Liver (tissue), 9 donors: Measurements from ENCODE around the gene ZNF697. TPM values are rescaled to one million over a fixed set of nuclear protein-coding genes. Genes with fewer than 3 reads are reported as not detected.

Source experiments
- DNase-seq: peaks from one replicate; pipeline ENCODE4 v3.0.0-alpha.2; 2017; ENCODE audit warnings: low spot score
- H3K27ac ChIP-seq, 2 donors: one replicate each; pipeline ENCODE4 v1.7.0; 2013; ENCODE audit warnings: inconsistent platforms in 2 of 2, low read length in 2 of 2, control low read depth in 1 of 2, low read depth in 1 of 2, mild to moderate bottlenecking in 1 of 2
- H3K27me3 ChIP-seq, 4 donors: one replicate each; pipeline versions ENCODE4 v1.6.1 to v1.7.0; 2013; ENCODE audit warnings: low read length in 3 of 4, inconsistent platforms in 1 of 4, mild to moderate bottlenecking in 1 of 4, moderate library complexity in 1 of 4; ENCODE audit not compliant: control insufficient read depth in 4 of 4, insufficient read depth in 4 of 4
- H3K36me3 ChIP-seq, 4 donors: one replicate each; pipeline versions ENCODE4 v1.6.1 to v1.7.0; 2013; ENCODE audit warnings: low read length in 3 of 4, mild to moderate bottlenecking in 3 of 4, low read depth in 1 of 4, moderate library complexity in 1 of 4; ENCODE audit not compliant: control insufficient read depth in 4 of 4, insufficient read depth in 3 of 4
- H3K4me1 ChIP-seq, 4 donors: one replicate each; pipeline versions ENCODE4 v1.6.1 to v1.7.0; 2013; ENCODE audit warnings: low read length in 3 of 4, mild to moderate bottlenecking in 3 of 4, moderate library complexity in 1 of 4; ENCODE audit not compliant: control insufficient read depth in 4 of 4, insufficient read depth in 4 of 4
- H3K4me3 ChIP-seq, 3 donors: one replicate each; pipeline versions ENCODE4 v1.6.1 to v1.7.0; 2013; ENCODE audit warnings: low read length in 3 of 3, control low read depth in 1 of 3, low read depth in 1 of 3, mild to moderate bottlenecking in 1 of 3
- H3K9ac ChIP-seq, 2 donors: one replicate each; pipeline ENCODE4 v1.7.0; 2013; ENCODE audit warnings: low read length in 2 of 2, mild to moderate bottlenecking in 2 of 2, moderate library complexity in 2 of 2, control low read depth in 1 of 2, low read depth in 1 of 2
- H3K9me3 ChIP-seq, 4 donors: one replicate each; pipeline versions ENCODE4 v1.6.1 to v1.7.0; 2013; ENCODE audit warnings: low read length in 3 of 4; ENCODE audit not compliant: control insufficient read depth in 4 of 4
- CTCF ChIP-seq: fragments of 150-350 bp; IDR thresholded peaks from 2 replicates; pipeline ENCODE4 v1.5.1; 2017; ENCODE audit warnings: improper control_type of control experiment, low read depth, low read length; ENCODE audit not compliant: missing input control
- EGR1 ChIP-seq, 2 donors: IDR thresholded peaks; 2 replicates each; pipeline ENCODE4 v1.6.1; 2016 to 2018; ENCODE audit warnings: antibody characterized with exemption in 2 of 2, low read depth in 2 of 2
- FOXA1 ChIP-seq: IDR thresholded peaks from 2 replicates; pipeline ENCODE4 v1.6.1; 2016; ENCODE audit warnings: antibody characterized with exemption
- FOXA2 ChIP-seq: IDR thresholded peaks from 2 replicates; pipeline ENCODE4 v1.6.1; 2016; ENCODE audit warnings: antibody characterized with exemption
- GABPA ChIP-seq, 2 donors: IDR thresholded peaks in 1 of 2; conservative IDR thresholded peaks in 1 of 2; 2 replicates each; pipeline ENCODE4 v1.6.1; 2016; ENCODE audit warnings: antibody characterized with exemption in 2 of 2, mild to moderate bottlenecking in 1 of 2, moderate library complexity in 1 of 2
- HNF4A ChIP-seq, 2 donors: conservative IDR thresholded peaks; 2 replicates each; pipeline ENCODE4 v1.6.1; 2016; ENCODE audit warnings: antibody characterized with exemption in 2 of 2, mild to moderate bottlenecking in 2 of 2
- HNF4G ChIP-seq: IDR thresholded peaks from 2 replicates; pipeline ENCODE4 v1.6.1; 2016; ENCODE audit warnings: antibody characterized with exemption
- JUND ChIP-seq, 2 donors: IDR thresholded peaks; 2 replicates each; pipeline ENCODE4 v1.6.1; 2016; ENCODE audit warnings: antibody characterized with exemption in 2 of 2
- NR2F2 ChIP-seq: IDR thresholded peaks from 2 replicates; pipeline ENCODE4 v1.6.1; 2016; ENCODE audit warnings: antibody characterized with exemption
- RAD21 ChIP-seq, 2 donors: IDR thresholded peaks; 2 replicates each; pipeline ENCODE4 v1.6.1; 2016; ENCODE audit warnings: antibody characterized with exemption in 2 of 2, mild to moderate bottlenecking in 2 of 2
- RXRA ChIP-seq, 2 donors: IDR thresholded peaks; 2 replicates each; pipeline ENCODE4 v1.6.1; 2017 to 2018; ENCODE audit warnings: antibody characterized with exemption in 2 of 2, mild to moderate bottlenecking in 1 of 2
- SP1 ChIP-seq: IDR thresholded peaks from 2 replicates; pipeline ENCODE4 v1.6.1; 2018; ENCODE audit warnings: antibody characterized with exemption, mild to moderate bottlenecking
- TAF1 ChIP-seq: conservative IDR thresholded peaks from 2 replicates; pipeline ENCODE4 v1.6.1; 2016; ENCODE audit warnings: antibody characterized with exemption, mild to moderate bottlenecking
- YY1 ChIP-seq: IDR thresholded peaks from 2 replicates; pipeline ENCODE4 v1.6.1; 2016; ENCODE audit warnings: antibody characterized with exemption, mild to moderate bottlenecking
- WGBS: extraction: QIAGEN DNeasy Blood & Tissue Kit; methylation state at CpG from one replicate; pipeline ENCODE4 v1.1.7; 2013; 5-methylcytosine and 5-hydroxymethylcytosine counted together
- polyA plus RNA-seq, 2 donors: library from polyadenylated mRNA; stranded (reverse) in 1 of 2; unstranded in 1 of 2; fragments of 200-250 nt in 1 of 2; fragments of >200 nt in 1 of 2; fragmentation: Nextera tagmentation in 1 of 2; extraction: Ambion mirVana in 1 of 2; gene quantifications; one replicate each; pipeline versions ENCODE4 v1.2.1 to v1.2.3, GENCODE V29; 2013 to 2015
- total RNA-seq, 2 donors: library from RNA; depleted of rRNA; stranded (reverse); fragments of >200 nt; gene quantifications; one replicate each; pipeline ENCODE4 v1.2.3, GENCODE V29; 2014
- TF ChIP-seq, protein P1 (sequence below): IDR thresholded peaks from 2 replicates; pipeline ENCODE4 v1.6.1; 2016; ENCODE audit warnings: antibody characterized with exemption, mild to moderate bottlenecking
- TF ChIP-seq, protein P2 (sequence below): IDR thresholded peaks from 2 replicates; pipeline ENCODE4 v1.6.1; 2016; ENCODE audit warnings: antibody characterized with exemption
- TF ChIP-seq, protein P3 (sequence below): IDR thresholded peaks from 2 replicates; pipeline ENCODE4 v1.6.1; 2016; ENCODE audit warnings: antibody characterized with exemption
- TF ChIP-seq, protein P4 (sequence below): IDR thresholded peaks from 2 replicates; pipeline ENCODE4 v1.6.1; 2016; ENCODE audit warnings: antibody characterized with exemption
- donor health status: healthy.
- donor health status: healthy.
- donor health status: healthy.
- donor health status: healthy.
- donor health status: healthy.

Gene ZNF697
- total and polyA plus RNA-seq, 4 donors = 0.89 to 4.5 (median 3.2) TPM

- TF ChIP-seq, protein P1, sequence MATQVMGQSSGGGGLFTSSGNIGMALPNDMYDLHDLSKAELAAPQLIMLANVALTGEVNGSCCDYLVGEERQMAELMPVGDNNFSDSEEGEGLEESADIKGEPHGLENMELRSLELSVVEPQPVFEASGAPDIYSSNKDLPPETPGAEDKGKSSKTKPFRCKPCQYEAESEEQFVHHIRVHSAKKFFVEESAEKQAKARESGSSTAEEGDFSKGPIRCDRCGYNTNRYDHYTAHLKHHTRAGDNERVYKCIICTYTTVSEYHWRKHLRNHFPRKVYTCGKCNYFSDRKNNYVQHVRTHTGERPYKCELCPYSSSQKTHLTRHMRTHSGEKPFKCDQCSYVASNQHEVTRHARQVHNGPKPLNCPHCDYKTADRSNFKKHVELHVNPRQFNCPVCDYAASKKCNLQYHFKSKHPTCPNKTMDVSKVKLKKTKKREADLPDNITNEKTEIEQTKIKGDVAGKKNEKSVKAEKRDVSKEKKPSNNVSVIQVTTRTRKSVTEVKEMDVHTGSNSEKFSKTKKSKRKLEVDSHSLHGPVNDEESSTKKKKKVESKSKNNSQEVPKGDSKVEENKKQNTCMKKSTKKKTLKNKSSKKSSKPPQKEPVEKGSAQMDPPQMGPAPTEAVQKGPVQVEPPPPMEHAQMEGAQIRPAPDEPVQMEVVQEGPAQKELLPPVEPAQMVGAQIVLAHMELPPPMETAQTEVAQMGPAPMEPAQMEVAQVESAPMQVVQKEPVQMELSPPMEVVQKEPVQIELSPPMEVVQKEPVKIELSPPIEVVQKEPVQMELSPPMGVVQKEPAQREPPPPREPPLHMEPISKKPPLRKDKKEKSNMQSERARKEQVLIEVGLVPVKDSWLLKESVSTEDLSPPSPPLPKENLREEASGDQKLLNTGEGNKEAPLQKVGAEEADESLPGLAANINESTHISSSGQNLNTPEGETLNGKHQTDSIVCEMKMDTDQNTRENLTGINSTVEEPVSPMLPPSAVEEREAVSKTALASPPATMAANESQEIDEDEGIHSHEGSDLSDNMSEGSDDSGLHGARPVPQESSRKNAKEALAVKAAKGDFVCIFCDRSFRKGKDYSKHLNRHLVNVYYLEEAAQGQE = no peak
- TF ChIP-seq FOXA2 (no peak), EGR1 (IDR thresholded peaks at IDR 0.05; ENCODE audit: low read depth in 2 of 2) (no peak), YY1 (no peak), TAF1 (no peak), SP1 (no peak)
- TF ChIP-seq, protein P2, sequence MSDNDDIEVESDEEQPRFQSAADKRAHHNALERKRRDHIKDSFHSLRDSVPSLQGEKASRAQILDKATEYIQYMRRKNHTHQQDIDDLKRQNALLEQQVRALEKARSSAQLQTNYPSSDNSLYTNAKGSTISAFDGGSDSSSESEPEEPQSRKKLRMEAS = no peak
Measured at GRCh38 chr1:119600976-119601375, 47.1 kb downstream of the ZNF697 start (continued).

GRCh38 chr1:119600561-119600960, 47.5 kb downstream of the ZNF697 start:
- WGBS = 85% methylated on average over 4 of the region's 4 CpGs
- no peak for TF ChIP-seq RXRA (IDR thresholded peaks at IDR 0.05)
- TF ChIP-seq NR2F2 = no peak
- TF ChIP-seq, protein P1 = no peak
- TF ChIP-seq, protein P3, sequence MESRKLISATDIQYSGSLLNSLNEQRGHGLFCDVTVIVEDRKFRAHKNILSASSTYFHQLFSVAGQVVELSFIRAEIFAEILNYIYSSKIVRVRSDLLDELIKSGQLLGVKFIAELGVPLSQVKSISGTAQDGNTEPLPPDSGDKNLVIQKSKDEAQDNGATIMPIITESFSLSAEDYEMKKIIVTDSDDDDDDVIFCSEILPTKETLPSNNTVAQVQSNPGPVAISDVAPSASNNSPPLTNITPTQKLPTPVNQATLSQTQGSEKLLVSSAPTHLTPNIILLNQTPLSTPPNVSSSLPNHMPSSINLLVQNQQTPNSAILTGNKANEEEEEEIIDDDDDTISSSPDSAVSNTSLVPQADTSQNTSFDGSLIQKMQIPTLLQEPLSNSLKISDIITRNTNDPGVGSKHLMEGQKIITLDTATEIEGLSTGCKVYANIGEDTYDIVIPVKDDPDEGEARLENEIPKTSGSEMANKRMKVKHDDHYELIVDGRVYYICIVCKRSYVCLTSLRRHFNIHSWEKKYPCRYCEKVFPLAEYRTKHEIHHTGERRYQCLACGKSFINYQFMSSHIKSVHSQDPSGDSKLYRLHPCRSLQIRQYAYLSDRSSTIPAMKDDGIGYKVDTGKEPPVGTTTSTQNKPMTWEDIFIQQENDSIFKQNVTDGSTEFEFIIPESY = no peak
- no peak for TF ChIP-seq TAF1
- TF ChIP-seq JUND (IDR thresholded peaks at IDR 0.05) = no peak
- no peak for TF ChIP-seq YY1
- TF ChIP-seq SP1 = no peak
- no peak for TF ChIP-seq HNF4G
- no peak for TF ChIP-seq RAD21 (IDR thresholded peaks at IDR 0.05)
- TF ChIP-seq, protein P2 = no peak
- TF ChIP-seq EGR1 (IDR thresholded peaks at IDR 0.05; ENCODE audit: low read depth in 2 of 2) = no peak
- TF ChIP-seq FOXA2 = no peak
- TF ChIP-seq, protein P4, sequence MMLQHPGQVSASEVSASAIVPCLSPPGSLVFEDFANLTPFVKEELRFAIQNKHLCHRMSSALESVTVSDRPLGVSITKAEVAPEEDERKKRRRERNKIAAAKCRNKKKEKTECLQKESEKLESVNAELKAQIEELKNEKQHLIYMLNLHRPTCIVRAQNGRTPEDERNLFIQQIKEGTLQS = no peak
- TF ChIP-seq CTCF = no peak
- TF ChIP-seq HNF4A (conservative IDR thresholded peaks at IDR 0.05) = no peak
- TF ChIP-seq GABPA (IDR thresholded peaks at IDR 0.05 in 1 of 2, conservative IDR thresholded peaks at IDR 0.05 in 1 of 2) = no peak
- no peak for TF ChIP-seq FOXA1
- no peak overlapping the region for H3K9ac ChIP-seq
- H3K36me3 ChIP-seq = no peaks in the 10 kb centered on the region
- DNase-seq = no peak
- H3K27me3 ChIP-seq = no peaks in the 10 kb centered on the region
- no peak overlapping the region for H3K27ac ChIP-seq
- no peak overlapping the region for H3K4me3 ChIP-seq
- no peaks in the 10 kb centered on the region for H3K4me1 ChIP-seq
- no peaks in the 10 kb centered on the region for H3K9me3 ChIP-seq
